ENCODE measurements around the gene ZRANB2. TPM values are rescaled to one million over a fixed set of nuclear protein-coding genes. Genes with fewer than 3 reads are reported as not detected.

ZRANB2 gene
- total and polyA plus RNA-seq, 2 of the 4 experiments (the other 2 are of a cell fraction) = 23.7 to 67.2 TPM

DNA sequence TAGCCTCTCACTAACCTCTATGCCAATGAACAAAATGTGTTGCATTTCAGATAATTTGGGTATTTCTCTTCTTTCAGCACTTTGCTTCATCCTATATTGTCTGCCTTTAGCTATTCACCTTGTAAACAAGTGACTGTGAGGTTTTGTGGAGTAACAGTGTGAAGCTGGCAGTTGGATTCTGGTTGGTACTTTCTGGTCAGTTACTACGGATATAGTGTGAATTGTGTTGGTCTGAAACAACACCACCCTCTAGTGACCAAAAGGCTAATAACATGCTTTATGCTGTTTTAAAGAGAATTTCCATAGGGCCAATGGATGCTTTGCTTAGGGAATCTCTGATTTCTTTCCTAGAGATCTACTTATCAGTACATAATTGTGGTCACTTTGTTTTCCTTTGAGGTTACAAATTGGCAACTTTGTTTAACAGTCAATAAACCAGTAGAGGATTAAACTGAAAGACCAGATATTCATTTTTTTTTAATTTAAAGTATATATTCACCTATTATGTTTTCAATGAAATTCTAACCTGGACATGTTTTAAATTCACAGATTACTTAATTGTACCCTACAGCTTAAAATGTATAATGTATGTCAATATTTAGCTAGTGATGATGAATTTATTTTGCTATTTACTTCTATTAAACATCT lies 30.8 kb downstream of the ZRANB2 start:
- dilution Hi-C loops (cut with HindIII; ENCODE audit: low sequenced_read_pairs, unreplicated experiment) = no loop called here
- Histone ChIP-seq H4K5ac (ENCODE audit: low read depth, low read length) (no peak overlapping the region), H2AK9ac (replicated peaks; ENCODE audit: low read depth, low read length, poor library complexity) (no peak overlapping the region), H3K4me3 (ENCODE audit: insufficient read depth, low read depth, low read length) (no peak overlapping the region), H3K36me3 (ENCODE audit: control insufficient read depth, insufficient read depth, low read length) (no peaks in the 10 kb centered on the region), H2AK5ac (ENCODE audit: low read depth, low read length) (no peak overlapping the region), H3K9ac (ENCODE audit: low read depth, low read length) (no peak overlapping the region), H2BK120ac (ENCODE audit: low read depth, low read length) (no peak overlapping the region), H4K8ac (ENCODE audit: low read depth in 2 of 2, low read length in 2 of 2) (no peak overlapping the region), H2BK20ac (ENCODE audit: low read depth, low read length) (no peak overlapping the region), H2BK5ac (ENCODE audit: low read depth, low read length, poor library complexity, severe bottlenecking) (no peak overlapping the region), H3K27me3 (ENCODE audit: control insufficient read depth, insufficient read depth, low read length) (peaks cover 35% of the 10 kb centered on the region), H3K18ac (ENCODE audit: low read depth, low read length) (no peak overlapping the region), H3K23ac (ENCODE audit: low read depth, low read length) (no peak overlapping the region), H2AFZ (replicated peaks; ENCODE audit: low read length, poor library complexity) (no peak overlapping the region), H3K9me1 (ENCODE audit: insufficient read depth, low read length) (peaks cover 3% of the 10 kb centered on the region; the same call in 1 of the 2 replicates), H4K20me1 (ENCODE audit: insufficient read depth, low read length) (no peaks in the 10 kb centered on the region; the same call in 1 of the 2 replicates), H4K91ac (ENCODE audit: insufficient read depth, low read depth, low read length) (no peak overlapping the region), H2BK15ac (ENCODE audit: low read depth, low read length) (no peak overlapping the region), H3K56ac (ENCODE audit: extremely low read depth, insufficient read depth, low read length) (no peak overlapping the region), H3K14ac (replicated peaks; ENCODE audit: low read depth, low read length) (no peak overlapping the region), H3K79me1 (ENCODE audit: low read depth in 1 of 2, low read length in 2 of 2) (no peaks in the 10 kb centered on the region), H3K4ac (ENCODE audit: low read depth, low read length) (no peak overlapping the region), H3K4me2 (ENCODE audit: low read depth, low read length) (no peak overlapping the region), H3K4me1 (ENCODE audit: control insufficient read depth, insufficient read depth, low read length) (peaks cover 3% of the 10 kb centered on the region; the same call in 1 of the 2 replicates), H3K9me3 (ENCODE audit: control insufficient read depth, insufficient read depth, low read length) (no peaks in the 10 kb centered on the region; the same call in 1 of the 2 replicates), H3K27ac (ENCODE audit: insufficient read depth, low read length) (no peak overlapping the region)
- POLR2A ChIA-PET (ENCODE audit: unreplicated experiment) = no interaction called here
- WGBS, 2 experiments (ENCODE audit: extremely low coverage in 2 of 2, insufficient read length in 1 of 2) = no CpG with 5 or more reads among the region's 1 CpG
- in situ Hi-C loops (cut with MboI; ENCODE audit: low sequenced_read_pairs) = loop anchor here (5.0 to 10.0 kb wide), 3 partner anchors 363 to 805 kb away; no protein-coding TSS in a partner anchor
- peak; percentile 82 for ATAC-seq (ENCODE audit: low read depth)
- intact Hi-C loops (cut with micrococcal nuclease) = loop anchor here (1.0 to 2.0 kb wide), 3 partner anchors 365 to 613 kb away; no protein-coding TSS in a partner anchor
- peak; percentile 72 for DNase-seq
- CTCF ChIA-PET = interaction anchor here (0.6 to 1.2 kb wide), 5 partner anchors 14 to 522 kb away, joined by 3 to 6 read pairs (median 3); no protein-coding TSS in a partner anchor
- TF ChIP-seq CEBPB (IDR thresholded peaks at IDR 0.05; ENCODE audit: low read depth, low read length) (no peak), BHLHE40 (IDR thresholded peaks at IDR 0.05; ENCODE audit: low read depth, low read length) (no peak), RFX5 (IDR thresholded peaks at IDR 0.05; ENCODE audit: low read depth, low read length) (no peak), NFE2L2 (IDR thresholded peaks at IDR 0.05; ENCODE audit: low read depth, low read length) (no peak), RAD21 (IDR thresholded peaks at IDR 0.05; ENCODE audit: low read length) (peak; percentile 80), MAFK (IDR thresholded peaks at IDR 0.05; ENCODE audit: low read depth, low read length) (no peak), POLR2A (IDR thresholded peaks at IDR 0.05; ENCODE audit: low read depth, low read length) (no peak), MXI1 (IDR thresholded peaks at IDR 0.05; ENCODE audit: borderline replicate concordance, low read depth, low read length) (no peak), SMC3 (IDR thresholded peaks at IDR 0.05; ENCODE audit: low read depth, low read length) (peak; percentile 54), FOS (IDR thresholded peaks at IDR 0.05; ENCODE audit: low read depth, low read length) (no peak), RCOR1 (IDR thresholded peaks at IDR 0.05; ENCODE audit: insufficient replicate concordance, low read length) (no peak)
- TF ChIP-seq, protein P1, sequence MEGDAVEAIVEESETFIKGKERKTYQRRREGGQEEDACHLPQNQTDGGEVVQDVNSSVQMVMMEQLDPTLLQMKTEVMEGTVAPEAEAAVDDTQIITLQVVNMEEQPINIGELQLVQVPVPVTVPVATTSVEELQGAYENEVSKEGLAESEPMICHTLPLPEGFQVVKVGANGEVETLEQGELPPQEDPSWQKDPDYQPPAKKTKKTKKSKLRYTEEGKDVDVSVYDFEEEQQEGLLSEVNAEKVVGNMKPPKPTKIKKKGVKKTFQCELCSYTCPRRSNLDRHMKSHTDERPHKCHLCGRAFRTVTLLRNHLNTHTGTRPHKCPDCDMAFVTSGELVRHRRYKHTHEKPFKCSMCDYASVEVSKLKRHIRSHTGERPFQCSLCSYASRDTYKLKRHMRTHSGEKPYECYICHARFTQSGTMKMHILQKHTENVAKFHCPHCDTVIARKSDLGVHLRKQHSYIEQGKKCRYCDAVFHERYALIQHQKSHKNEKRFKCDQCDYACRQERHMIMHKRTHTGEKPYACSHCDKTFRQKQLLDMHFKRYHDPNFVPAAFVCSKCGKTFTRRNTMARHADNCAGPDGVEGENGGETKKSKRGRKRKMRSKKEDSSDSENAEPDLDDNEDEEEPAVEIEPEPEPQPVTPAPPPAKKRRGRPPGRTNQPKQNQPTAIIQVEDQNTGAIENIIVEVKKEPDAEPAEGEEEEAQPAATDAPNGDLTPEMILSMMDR (conservative IDR thresholded peaks at IDR 0.05; ENCODE audit: low read depth, low read length) = peak; percentile 86
- TF ChIP-seq, protein P2, sequence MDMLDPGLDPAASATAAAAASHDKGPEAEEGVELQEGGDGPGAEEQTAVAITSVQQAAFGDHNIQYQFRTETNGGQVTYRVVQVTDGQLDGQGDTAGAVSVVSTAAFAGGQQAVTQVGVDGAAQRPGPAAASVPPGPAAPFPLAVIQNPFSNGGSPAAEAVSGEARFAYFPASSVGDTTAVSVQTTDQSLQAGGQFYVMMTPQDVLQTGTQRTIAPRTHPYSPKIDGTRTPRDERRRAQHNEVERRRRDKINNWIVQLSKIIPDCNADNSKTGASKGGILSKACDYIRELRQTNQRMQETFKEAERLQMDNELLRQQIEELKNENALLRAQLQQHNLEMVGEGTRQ (IDR thresholded peaks at IDR 0.05; ENCODE audit: low read depth, low read length) = no peak
- BruUV-seq (replicated peaks) = no TSS peak
